Progenitor cell of endocrine pancreas (in vitro differentiated cells): ENCODE data around the gene THAP10. TPM values are rescaled to one million over a fixed set of nuclear protein-coding genes. Genes with fewer than 3 reads are reported as not detected.
A peak's percentile ranks its signal among the peaks of the same experiment; 100 is the strongest.
"Not testable (repeated sequence)": the region's sequence is repeated elsewhere in the genome, so short reads cannot be mapped to it uniquely, and the experiment has no call there.

Experiments used
- DNase-seq: peaks from one replicate; pipeline ENCODE4 v3.0.0; 2021; ENCODE audit warnings: low spot score; ENCODE audit not compliant: unreplicated experiment
- H3K27ac Mint-ChIP-seq: 2 replicates; pipeline ENCODE4 v1.8.0; 2021; ENCODE audit warnings: mild to moderate bottlenecking, moderate library complexity, mixed read lengths
- H3K27me3 Mint-ChIP-seq: 2 replicates; pipeline ENCODE4 v1.8.0; 2021; ENCODE audit warnings: mixed read lengths
- H3K36me3 Mint-ChIP-seq: 2 replicates; pipeline ENCODE4 v1.8.0; 2022; ENCODE audit warnings: mixed read lengths; ENCODE audit not compliant: insufficient read depth
- H3K4me1 Mint-ChIP-seq: 2 replicates; pipeline ENCODE4 v1.8.0; 2021; ENCODE audit warnings: low read depth, mixed read lengths
- H3K4me3 Mint-ChIP-seq: 2 replicates; pipeline ENCODE4 v1.8.0; 2021; ENCODE audit warnings: low read depth, mild to moderate bottlenecking, moderate library complexity, mixed read lengths
- H3K9me3 Mint-ChIP-seq: 2 replicates; pipeline ENCODE4 v1.8.0; 2021; ENCODE audit warnings: low read depth, mixed read lengths
- CTCF ChIP-seq: fragments of 200-600 bp; sonication (generic); IDR thresholded peaks from one replicate; pipeline ENCODE4 v1.5.0; 2021; ENCODE audit warnings: antibody characterized with exemption, mild to moderate bottlenecking; ENCODE audit not compliant: unreplicated experiment
- total RNA-seq: library from RNA; stranded (reverse); gene quantifications from 2 replicates; pipeline ENCODE4 v1.2.1, GENCODE V29; 2021

Gene THAP10
- total RNA-seq, 1 donor from 2014 or later, result 4.5 TPM

DNA sequence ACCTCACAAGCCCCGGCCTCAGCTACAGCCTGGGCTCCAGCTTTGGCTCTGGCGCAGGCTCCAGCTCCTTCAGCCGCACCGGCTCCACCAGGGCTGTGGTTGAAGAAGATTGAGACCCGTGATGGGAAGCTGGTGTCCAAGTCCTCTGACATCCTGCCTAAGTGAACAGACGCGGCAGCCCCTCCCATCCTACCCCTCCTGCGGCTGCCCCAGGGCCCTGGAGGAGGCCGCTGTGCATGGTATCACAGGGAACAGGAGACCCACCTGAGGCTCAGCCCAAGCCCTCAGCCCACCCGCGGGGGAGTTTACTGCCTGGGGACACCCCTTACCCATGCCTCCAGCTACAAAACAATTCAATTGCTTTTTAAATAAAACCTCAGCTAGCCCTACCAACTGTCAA lies 32.2 kb downstream of the THAP10 start:
- H3K9me3 Mint-ChIP-seq, result no peaks in the 10 kb centered on the region
- peaks cover 21% of the 10 kb centered on the region for H3K27me3 Mint-ChIP-seq
- DNase-seq, result no peak
- no peak overlapping the region for H3K27ac Mint-ChIP-seq
- no peaks in the 10 kb centered on the region for H3K36me3 Mint-ChIP-seq
- no peak overlapping the region for H3K4me3 Mint-ChIP-seq
- peaks cover 6% of the 10 kb centered on the region for H3K4me1 Mint-ChIP-seq
- TF ChIP-seq CTCF, result no peak

GRCh38 chr15:70859322-70859908 lies 32.8 kb downstream of the THAP10 start:
- Mint-ChIP-seq H3K9me3 (no peaks in the 10 kb centered on the region), H3K4me3 (no peak overlapping the region), H3K4me1 (peaks cover 8% of the 10 kb centered on the region), H3K27me3 (peaks cover 21% of the 10 kb centered on the region), H3K36me3 (no peaks in the 10 kb centered on the region), H3K27ac (no peak overlapping the region)
- DNase-seq, result no peak
- TF ChIP-seq CTCF, result no peak

- peaks cover 21% of the 10 kb centered on the region for H3K27me3 Mint-ChIP-seq
- not testable (repeated sequence) for H3K36me3 Mint-ChIP-seq, DNase-seq, H3K27ac Mint-ChIP-seq, H3K9me3 Mint-ChIP-seq, H3K4me3 Mint-ChIP-seq, H3K4me1 Mint-ChIP-seq
Measured at GRCh38 chr15:70858614-70859321, 33.5 kb downstream of the THAP10 start.

DNA sequence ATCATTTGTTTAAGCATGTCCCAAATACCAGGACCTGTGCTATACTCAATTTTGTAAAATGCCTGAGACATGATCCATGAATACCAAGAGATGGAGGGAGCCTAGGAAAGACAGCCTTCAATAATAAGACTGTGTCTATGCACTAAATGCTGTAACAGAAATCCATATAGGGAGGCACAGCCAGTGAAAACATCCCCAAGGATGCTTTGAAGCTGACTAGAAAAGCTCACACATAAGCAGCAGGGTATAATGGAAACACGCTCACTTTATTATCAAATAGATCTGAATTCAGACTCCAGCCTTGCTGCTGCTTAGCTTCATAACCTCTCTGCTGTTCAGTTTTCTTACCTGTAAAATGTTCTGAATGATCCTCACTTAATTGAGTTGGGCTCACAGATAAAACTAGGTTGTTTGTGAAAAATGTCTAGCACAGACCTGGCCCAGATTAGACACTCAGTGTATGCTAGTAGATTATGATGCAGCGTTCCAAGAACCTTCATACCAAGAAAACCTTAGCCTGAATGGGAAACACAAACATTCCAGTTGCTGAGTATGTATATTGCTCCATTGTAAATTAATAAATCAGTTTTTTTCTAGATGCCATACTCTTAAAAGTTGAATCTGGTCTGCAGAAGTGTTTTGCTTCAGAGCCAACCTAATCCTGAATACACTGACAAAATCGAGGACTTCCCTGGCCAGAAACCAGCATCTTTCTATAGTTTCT lies 34.5 kb downstream of the THAP10 start:
- peaks cover 21% of the 10 kb centered on the region for H3K27me3 Mint-ChIP-seq
- no peaks in the 10 kb centered on the region for H3K9me3 Mint-ChIP-seq
- no peak overlapping the region for H3K27ac Mint-ChIP-seq
- no peaks in the 10 kb centered on the region for H3K36me3 Mint-ChIP-seq
- H3K4me1 Mint-ChIP-seq, result peaks cover 7% of the 10 kb centered on the region
- DNase-seq, result no peak
- no peak for TF ChIP-seq CTCF
- no peak overlapping the region for H3K4me3 Mint-ChIP-seq

- no peak for DNase-seq
- no peaks in the 10 kb centered on the region for H3K36me3 Mint-ChIP-seq
- H3K27ac Mint-ChIP-seq, result peak overlapping the region; percentile 89
- no peak overlapping the region for H3K4me3 Mint-ChIP-seq
- peaks cover 9% of the 10 kb centered on the region for H3K4me1 Mint-ChIP-seq
- no peaks in the 10 kb centered on the region for H3K9me3 Mint-ChIP-seq
- TF ChIP-seq CTCF, result no peak
- H3K27me3 Mint-ChIP-seq, result peaks cover 21% of the 10 kb centered on the region
Measured at GRCh38 chr15:70856884-70857561, 35.2 kb downstream of the THAP10 start.
